SJCRH30 (cell line): ENCODE data around the gene CYB561D2. TPM values are rescaled to one million over a fixed set of nuclear protein-coding genes. Genes with fewer than 3 reads are reported as not detected.

Source experiments
- DNase-seq, 2 experiments: peaks; one replicate each; pipeline ENCODE4 v3.0.0-alpha.2; 2015 to 2020
- H3K27ac ChIP-seq: fragments of 250-450 bp; sonication (Bioruptor Pico); 2 replicates; pipeline ENCODE4 v1.5.1; 2020; ENCODE audit warnings: mild to moderate bottlenecking, moderate library complexity
- H3K27me3 ChIP-seq: fragments of 250-450 bp; sonication (Bioruptor Pico); 2 replicates; pipeline ENCODE4 v1.5.1; 2020; ENCODE audit warnings: mild to moderate bottlenecking, moderate library complexity
- H3K36me3 ChIP-seq: fragments of 250-450 bp; sonication (Bioruptor Pico); 2 replicates; pipeline ENCODE4 v1.5.1; 2020; ENCODE audit warnings: mild to moderate bottlenecking, moderate library complexity
- H3K4me1 ChIP-seq: fragments of 250-450 bp; sonication (Bioruptor Pico); 2 replicates; pipeline ENCODE4 v1.5.1; 2020; ENCODE audit warnings: mild to moderate bottlenecking, moderate library complexity
- H3K4me3 ChIP-seq: fragments of 250-450 bp; sonication (Bioruptor Pico); 2 replicates; pipeline ENCODE4 v1.5.1; 2020; ENCODE audit warnings: mild to moderate bottlenecking, moderate library complexity
- H3K9me3 ChIP-seq: fragments of 250-450 bp; sonication (Bioruptor Pico); replicated peaks from 2 replicates; pipeline ENCODE4 v1.5.1; 2020; ENCODE audit warnings: mild to moderate bottlenecking, moderate library complexity
- total RNA-seq: library from RNA; depleted of rRNA; stranded (reverse); fragments of >200 nt; shearing (Covaris generic); gene quantifications from 2 replicates; pipeline ENCODE4 v1.2.3, GENCODE V29; 2014

CYB561D2 gene
- total RNA-seq, 1 experiment from 2014 or later = 6.5 TPM

GRCh38 chr3:50319894-50320625 is 30.6 kb upstream of the CYB561D2 start:
- H3K36me3 ChIP-seq = peaks cover 5% of the 10 kb centered on the region
- no peak for DNase-seq
- peak overlapping the region; percentile 90 for H3K4me3 ChIP-seq
- no peaks in the 10 kb centered on the region for H3K9me3 ChIP-seq
- no peaks in the 10 kb centered on the region for H3K27me3 ChIP-seq
- peaks cover 4% of the 10 kb centered on the region; the same call in 1 of the 2 replicates for H3K4me1 ChIP-seq
- no peak overlapping the region; the same call in 1 of the 2 replicates for H3K27ac ChIP-seq

- peak; percentile 77 to 79 for DNase-seq
- peaks cover 4% of the 10 kb centered on the region; the same call in 1 of the 2 replicates for H3K4me1 ChIP-seq
- H3K9me3 ChIP-seq = no peaks in the 10 kb centered on the region
- H3K27me3 ChIP-seq = no peaks in the 10 kb centered on the region
- peak overlapping the region; percentile 90 for H3K4me3 ChIP-seq
- peak overlapping the region; percentile 98 for H3K27ac ChIP-seq
- H3K36me3 ChIP-seq = peaks cover 5% of the 10 kb centered on the region
Observed at GRCh38 chr3:50320853-50321335, 29.8 kb upstream of the CYB561D2 start.

GRCh38 chr3:50321336-50322114 is 29.1 kb upstream of the CYB561D2 start:
- Histone ChIP-seq H3K4me1 (peaks cover 4% of the 10 kb centered on the region; the same call in 1 of the 2 replicates), H3K36me3 (peaks cover 5% of the 10 kb centered on the region), H3K4me3 (peak overlapping the region; percentile 90), H3K9me3 (no peaks in the 10 kb centered on the region), H3K27ac (peak overlapping the region; percentile 98), H3K27me3 (no peaks in the 10 kb centered on the region)
- DNase-seq = peak; percentile 89 to 92

GRCh38 chr3:50322115-50322385 is 28.6 kb upstream of the CYB561D2 start:
- Histone ChIP-seq H3K27ac (peak overlapping the region; percentile 98), H3K4me3 (peak overlapping the region; percentile 90), H3K36me3 (peaks cover 5% of the 10 kb centered on the region), H3K9me3 (no peaks in the 10 kb centered on the region), H3K4me1 (peaks cover 4% of the 10 kb centered on the region; the same call in 1 of the 2 replicates), H3K27me3 (no peaks in the 10 kb centered on the region)
- DNase-seq = no peak

- no peaks in the 10 kb centered on the region for H3K27me3 ChIP-seq
- peaks cover 4% of the 10 kb centered on the region; the same call in 1 of the 2 replicates for H3K4me1 ChIP-seq
- peak within 1 kb of the TSS; percentile 98 for H3K27ac ChIP-seq
- H3K36me3 ChIP-seq = peaks cover 5% of the 10 kb centered on the region
- H3K9me3 ChIP-seq = no peaks in the 10 kb centered on the region
- no peak for DNase-seq
- H3K4me3 ChIP-seq = peak within 1 kb of the TSS; percentile 90
Observed at GRCh38 chr3:50322386-50323091, 28.1 kb upstream of the CYB561D2 start, which contains the start of gene HYAL2. HYAL2 (minus strand) TSS chr3:50322745; CDS start chr3:50320489, 2,256 bp downstream.

GRCh38 chr3:50323092-50323600 is 27.5 kb upstream of the CYB561D2 start:
- H3K27ac ChIP-seq = no peak overlapping the region
- DNase-seq = no peak
- no peaks in the 10 kb centered on the region for H3K27me3 ChIP-seq
- H3K36me3 ChIP-seq = peaks cover 5% of the 10 kb centered on the region
- H3K9me3 ChIP-seq = no peaks in the 10 kb centered on the region
- H3K4me3 ChIP-seq = no peak overlapping the region
- peaks cover 4% of the 10 kb centered on the region; the same call in 1 of the 2 replicates for H3K4me1 ChIP-seq

- no peak overlapping the region for H3K27ac ChIP-seq
- no peaks in the 10 kb centered on the region for H3K9me3 ChIP-seq
- peaks cover 5% of the 10 kb centered on the region for H3K36me3 ChIP-seq
- H3K4me1 ChIP-seq = peaks cover 4% of the 10 kb centered on the region; the same call in 1 of the 2 replicates
- DNase-seq = no peak
- no peak overlapping the region for H3K4me3 ChIP-seq
- H3K27me3 ChIP-seq = no peaks in the 10 kb centered on the region
Observed at GRCh38 chr3:50323614-50324199, 27.0 kb upstream of the CYB561D2 start.

GRCh38 chr3:50324351-50325112 is 26.1 kb upstream of the CYB561D2 start:
- DNase-seq = peak; percentile 75 to 83
- Histone ChIP-seq H3K27ac (no peak overlapping the region), H3K9me3 (no peaks in the 10 kb centered on the region), H3K4me3 (no peak overlapping the region), H3K36me3 (no peaks in the 10 kb centered on the region; the same call in 1 of the 2 replicates), H3K4me1 (peaks cover 4% of the 10 kb centered on the region; the same call in 1 of the 2 replicates), H3K27me3 (no peaks in the 10 kb centered on the region)

- H3K4me3 ChIP-seq = no peak overlapping the region
- no peak overlapping the region for H3K27ac ChIP-seq
- no peaks in the 10 kb centered on the region for H3K9me3 ChIP-seq
- no peaks in the 10 kb centered on the region for H3K27me3 ChIP-seq
- peaks cover 4% of the 10 kb centered on the region; the same call in 1 of the 2 replicates for H3K4me1 ChIP-seq
- peaks cover 4% of the 10 kb centered on the region; the same call in 1 of the 2 replicates for H3K36me3 ChIP-seq
- DNase-seq = no peak
Observed at GRCh38 chr3:50325113-50325480, 25.6 kb upstream of the CYB561D2 start.

- no peak overlapping the region for H3K27ac ChIP-seq
- peaks cover 4% of the 10 kb centered on the region; the same call in 1 of the 2 replicates for H3K4me1 ChIP-seq
Observed at GRCh38 chr3:50325497-50326181, 25.0 kb upstream of the CYB561D2 start.

GRCh38 chr3:50326182-50326541 is 24.5 kb upstream of the CYB561D2 start:
- Histone ChIP-seq H3K9me3 (no peaks in the 10 kb centered on the region), H3K36me3 (peaks cover 12% of the 10 kb centered on the region; the same call in 1 of the 2 replicates), H3K27me3 (no peaks in the 10 kb centered on the region), H3K4me1 (peaks cover 4% of the 10 kb centered on the region; the same call in 1 of the 2 replicates), H3K27ac (no peak overlapping the region), H3K4me3 (no peak overlapping the region)
- DNase-seq = no peak

More at GRCh38 chr3:50325497-50326181, 25.0 kb upstream of the CYB561D2 start:
- H3K27me3 ChIP-seq = no peaks in the 10 kb centered on the region
- H3K9me3 ChIP-seq = no peaks in the 10 kb centered on the region
- no peak overlapping the region for H3K4me3 ChIP-seq
- peaks cover 7% of the 10 kb centered on the region; the same call in 1 of the 2 replicates for H3K36me3 ChIP-seq
- DNase-seq = no peak

GRCh38 chr3:50327129-50327528 is 23.5 kb upstream of the CYB561D2 start:
- no peak overlapping the region for H3K27ac ChIP-seq
- no peak for DNase-seq

More at GRCh38 chr3:50327129-50327528, 23.5 kb upstream of the CYB561D2 start:
- no peaks in the 10 kb centered on the region for H3K27me3 ChIP-seq
- H3K36me3 ChIP-seq = peaks cover 20% of the 10 kb centered on the region; the same call in 1 of the 2 replicates
- H3K9me3 ChIP-seq = no peaks in the 10 kb centered on the region
- H3K4me1 ChIP-seq = peaks cover 4% of the 10 kb centered on the region; the same call in 1 of the 2 replicates
- H3K4me3 ChIP-seq = peak overlapping the region; percentile 90
